IPS DF 6.9 (cell line): ENCODE data around the gene ZNF607.

Experiments used
- DNase-seq: peaks from one replicate; pipeline ENCODE4 v3.0.0-alpha.2; 2013; ENCODE audit warnings: low read depth, low spot score
- H3K27ac ChIP-seq: one replicate; pipeline ENCODE4 v1.5.1; 2013; ENCODE audit warnings: low read length, control low read depth
- H3K27me3 ChIP-seq: 2 replicates; pipeline ENCODE4 v1.6.1; 2013; ENCODE audit warnings: mild to moderate bottlenecking, low read length; ENCODE audit not compliant: control insufficient read depth, insufficient read depth
- H3K36me3 ChIP-seq: 2 replicates; pipeline ENCODE4 v1.6.1; 2013; ENCODE audit warnings: low read length; ENCODE audit not compliant: control insufficient read depth, insufficient read depth
- H3K4me1 ChIP-seq: 2 replicates; pipeline ENCODE4 v1.6.1; 2013; ENCODE audit warnings: low read length; ENCODE audit not compliant: control insufficient read depth, insufficient read depth
- H3K4me3 ChIP-seq: 2 replicates; pipeline ENCODE4 v1.5.1; 2013; ENCODE audit warnings: mild to moderate bottlenecking, low read length
- H3K9me3 ChIP-seq: 2 replicates; pipeline ENCODE4 v1.6.1; 2013; ENCODE audit warnings: low read length, inconsistent platforms; ENCODE audit not compliant: control insufficient read depth, insufficient read depth
- WGBS: extraction: QIAGEN DNeasy Blood & Tissue Kit; methylation state at CpG from one replicate; pipeline ENCODE4 v1.1.7; 2013; ENCODE audit warnings: mixed read lengths, missing lambda C conversion rate; ENCODE audit not compliant: insufficient read length, insufficient coverage; 5-methylcytosine and 5-hydroxymethylcytosine counted together

ZNF607 gene

DNA sequence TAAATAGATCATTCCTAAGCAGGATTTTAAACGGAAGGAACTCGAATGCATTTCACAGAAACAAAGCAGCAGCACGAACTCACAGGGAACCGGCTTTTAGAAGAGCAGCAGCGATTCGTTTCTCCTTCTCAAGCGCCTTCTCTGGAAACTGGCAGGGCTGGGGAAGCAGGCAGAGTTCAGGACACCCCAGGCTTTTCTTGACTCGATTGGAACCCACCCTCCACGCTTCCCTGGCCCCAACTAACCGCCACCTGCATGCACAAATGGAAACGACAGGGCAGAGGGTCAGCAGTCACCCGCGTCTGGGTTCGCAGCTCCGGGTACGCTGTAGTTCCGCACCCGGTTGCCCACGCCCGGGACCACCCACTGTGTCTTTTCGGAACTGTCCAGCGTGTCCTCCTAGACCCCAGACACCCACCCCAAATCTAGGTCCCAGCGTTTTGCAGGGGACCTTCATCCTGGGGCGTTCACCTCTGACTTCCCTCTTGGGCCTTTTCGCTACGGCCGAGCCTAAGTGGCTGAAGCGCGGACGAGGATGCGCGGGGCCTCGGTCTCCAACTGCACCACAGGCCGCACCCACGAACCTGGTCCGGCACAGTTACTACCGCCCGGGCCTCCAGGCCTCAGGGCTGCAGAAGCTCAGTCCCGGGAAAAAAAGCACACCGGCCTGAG lies 64.8 kb downstream of the ZNF607 start:
- no CpG with 5 or more reads among the region's 40 CpGs for WGBS
- Histone ChIP-seq H3K9me3 (no peaks in the 10 kb centered on the region), H3K27ac (no peak overlapping the region), H3K4me1 (no peaks in the 10 kb centered on the region), H3K36me3 (no peaks in the 10 kb centered on the region), H3K4me3 (peak overlapping the region; percentile 56; the same call in 1 of the 2 replicates), H3K27me3 (no peaks in the 10 kb centered on the region)
- DNase-seq: no peak

DNA sequence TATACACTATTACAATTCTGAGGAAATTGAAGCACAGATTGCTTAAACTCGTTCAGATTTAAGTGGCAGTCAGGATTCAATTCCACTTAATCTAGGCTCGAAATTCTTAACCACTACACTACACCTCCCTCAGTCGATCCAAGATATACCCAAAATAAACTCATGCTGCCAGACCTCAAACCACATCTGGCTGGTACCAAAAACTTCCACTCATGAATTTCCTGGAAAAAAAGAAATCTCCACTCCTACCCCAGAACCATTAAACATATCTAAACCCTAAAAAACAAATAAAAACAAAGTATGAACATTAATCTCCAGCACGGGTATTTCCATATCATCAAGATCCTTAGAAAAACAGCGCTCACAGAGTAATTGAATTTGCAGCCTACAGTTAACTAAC lies 65.4 kb downstream of the ZNF607 start:
- DNase-seq: no peak
- no peaks in the 10 kb centered on the region for H3K36me3 ChIP-seq
- no peaks in the 10 kb centered on the region for H3K27me3 ChIP-seq
- no peaks in the 10 kb centered on the region for H3K4me1 ChIP-seq
- no peak overlapping the region; the same call in 1 of the 2 replicates for H3K4me3 ChIP-seq
- no peaks in the 10 kb centered on the region for H3K9me3 ChIP-seq
- 100% methylated on average over 1 of the region's 5 CpGs for WGBS
- no peak overlapping the region for H3K27ac ChIP-seq
